NB4 (cell line): Measurements from ENCODE around the gene PTPRD.

ENCODE experiments used
- MAX ChIP-seq: IDR thresholded peaks from 2 replicates; pipeline ENCODE4 v1.6.1; 2011; ENCODE audit warnings: low read depth, low read length
- MYC ChIP-seq: IDR thresholded peaks from 2 replicates; pipeline ENCODE4 v1.6.1; 2011; ENCODE audit warnings: low read depth, low read length
- POLR2A ChIP-seq: IDR thresholded peaks from 2 replicates; pipeline ENCODE4 v1.6.1; 2011; ENCODE audit warnings: mild to moderate bottlenecking; ENCODE audit not compliant: insufficient read length; ENCODE audit errors: extremely low read depth
- TF ChIP-seq, protein P1 (sequence below): IDR thresholded peaks from one replicate; pipeline ENCODE4 v1.5.1; 2012; ENCODE audit warnings: low read depth, low read length

- TF ChIP-seq POLR2A, result no peak
- TF ChIP-seq, protein P1, sequence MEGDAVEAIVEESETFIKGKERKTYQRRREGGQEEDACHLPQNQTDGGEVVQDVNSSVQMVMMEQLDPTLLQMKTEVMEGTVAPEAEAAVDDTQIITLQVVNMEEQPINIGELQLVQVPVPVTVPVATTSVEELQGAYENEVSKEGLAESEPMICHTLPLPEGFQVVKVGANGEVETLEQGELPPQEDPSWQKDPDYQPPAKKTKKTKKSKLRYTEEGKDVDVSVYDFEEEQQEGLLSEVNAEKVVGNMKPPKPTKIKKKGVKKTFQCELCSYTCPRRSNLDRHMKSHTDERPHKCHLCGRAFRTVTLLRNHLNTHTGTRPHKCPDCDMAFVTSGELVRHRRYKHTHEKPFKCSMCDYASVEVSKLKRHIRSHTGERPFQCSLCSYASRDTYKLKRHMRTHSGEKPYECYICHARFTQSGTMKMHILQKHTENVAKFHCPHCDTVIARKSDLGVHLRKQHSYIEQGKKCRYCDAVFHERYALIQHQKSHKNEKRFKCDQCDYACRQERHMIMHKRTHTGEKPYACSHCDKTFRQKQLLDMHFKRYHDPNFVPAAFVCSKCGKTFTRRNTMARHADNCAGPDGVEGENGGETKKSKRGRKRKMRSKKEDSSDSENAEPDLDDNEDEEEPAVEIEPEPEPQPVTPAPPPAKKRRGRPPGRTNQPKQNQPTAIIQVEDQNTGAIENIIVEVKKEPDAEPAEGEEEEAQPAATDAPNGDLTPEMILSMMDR, result peak; percentile 84
- TF ChIP-seq MAX, result no peak
- TF ChIP-seq MYC, result no peak
These were observed 822.5 kb downstream of the PTPRD start for GRCh38 chr9:9790216-9790872.
